Esophagus squamous epithelium (tissue), 4 donors: Measurements from ENCODE around the gene ANO3.

Experiments
- CTCF ChIP-seq, 6 experiments: fragments of 450-650 bp in 4 of 6; fragments of 200-600 bp in 2 of 6; sonication (generic) in 2 of 6; IDR thresholded peaks; one replicate each; pipeline ENCODE4 v1.5.1; 2016 to 2019; ENCODE audit warnings: antibody characterized with exemption in 6 of 6, mild to moderate bottlenecking in 4 of 6, moderate library complexity in 4 of 6
- POLR2A ChIP-seq, 4 donors: fragments of 450-650 bp; IDR thresholded peaks; one replicate each; pipeline ENCODE4 v1.6.1; 2017; ENCODE audit warnings: antibody characterized with exemption in 4 of 4, mild to moderate bottlenecking in 4 of 4, moderate library complexity in 3 of 4

GRCh38 chr11:26687351-26687750 is 355.4 kb downstream of the ANO3 start:
- TF ChIP-seq POLR2A (IDR thresholded peaks at IDR 0.05) (no peak), CTCF (IDR thresholded peaks at IDR 0.05) (no peak)
